Measurements from ENCODE around the gene CAPN3. TPM values are rescaled to one million over a fixed set of nuclear protein-coding genes. Genes with fewer than 3 reads are reported as not detected.

Gene CAPN3
- total and polyA plus RNA-seq, 10 donors: 14.6 to 40.5 (median 17.0) TPM

DNA sequence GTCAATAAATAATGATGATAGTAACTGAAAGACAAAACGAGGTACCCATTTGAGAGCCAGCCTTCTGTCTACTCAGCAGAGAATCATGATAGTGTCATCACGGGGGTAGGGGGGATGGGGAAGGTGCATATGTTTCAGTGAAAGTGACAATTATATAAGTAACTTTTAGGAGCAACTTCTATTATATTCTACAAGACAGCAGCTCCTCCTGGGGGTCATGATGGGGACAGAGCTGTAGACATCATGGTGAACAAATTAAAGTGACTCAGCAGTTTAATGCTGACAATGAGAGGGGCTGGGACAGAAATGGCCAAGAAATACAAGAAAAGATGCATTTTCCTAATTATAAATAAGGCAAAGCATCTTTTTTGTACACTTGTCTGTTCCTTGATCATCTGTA lies 11.8 kb downstream of the CAPN3 start:
- no peak for DNase-seq
- no peaks in the 10 kb centered on the region for H3K27me3 ChIP-seq (replicated peaks in 1 of 7)
- H3K9me3 ChIP-seq: no peaks in the 10 kb centered on the region
- WGBS, 5 donors: 50 to 80% (median 78%) methylated on average over 2 of the region's 2 CpGs
- intact Hi-C loops (cut with DNase I; ENCODE audit: low total_unique reads): no loop called here
- H3K27ac ChIP-seq: no peak overlapping the region
- H3K36me3 ChIP-seq: peaks cover 0 to 11% (median 0%) of the 10 kb centered on the region in 6 donors
- peaks cover 0 to 34% (median 2%) of the 10 kb centered on the region in 6 donors for H3K4me1 ChIP-seq
- H3K4me3 ChIP-seq: no peak overlapping the region
- TF ChIP-seq POLR2AphosphoS5 (IDR thresholded peaks at IDR 0.05) (no peak), POLR2A (IDR thresholded peaks at IDR 0.05) (no peak)
- TF ChIP-seq, protein P1, sequence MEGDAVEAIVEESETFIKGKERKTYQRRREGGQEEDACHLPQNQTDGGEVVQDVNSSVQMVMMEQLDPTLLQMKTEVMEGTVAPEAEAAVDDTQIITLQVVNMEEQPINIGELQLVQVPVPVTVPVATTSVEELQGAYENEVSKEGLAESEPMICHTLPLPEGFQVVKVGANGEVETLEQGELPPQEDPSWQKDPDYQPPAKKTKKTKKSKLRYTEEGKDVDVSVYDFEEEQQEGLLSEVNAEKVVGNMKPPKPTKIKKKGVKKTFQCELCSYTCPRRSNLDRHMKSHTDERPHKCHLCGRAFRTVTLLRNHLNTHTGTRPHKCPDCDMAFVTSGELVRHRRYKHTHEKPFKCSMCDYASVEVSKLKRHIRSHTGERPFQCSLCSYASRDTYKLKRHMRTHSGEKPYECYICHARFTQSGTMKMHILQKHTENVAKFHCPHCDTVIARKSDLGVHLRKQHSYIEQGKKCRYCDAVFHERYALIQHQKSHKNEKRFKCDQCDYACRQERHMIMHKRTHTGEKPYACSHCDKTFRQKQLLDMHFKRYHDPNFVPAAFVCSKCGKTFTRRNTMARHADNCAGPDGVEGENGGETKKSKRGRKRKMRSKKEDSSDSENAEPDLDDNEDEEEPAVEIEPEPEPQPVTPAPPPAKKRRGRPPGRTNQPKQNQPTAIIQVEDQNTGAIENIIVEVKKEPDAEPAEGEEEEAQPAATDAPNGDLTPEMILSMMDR (IDR thresholded peaks at IDR 0.05 in 8 of 11, conservative IDR thresholded peaks at IDR 0.05 in 3 of 11): no peak

- no peak for TF ChIP-seq POLR2A (IDR thresholded peaks at IDR 0.05)
- TF ChIP-seq POLR2AphosphoS5 (IDR thresholded peaks at IDR 0.05): no peak
- TF ChIP-seq, protein P1 (IDR thresholded peaks at IDR 0.05 in 8 of 11, conservative IDR thresholded peaks at IDR 0.05 in 3 of 11): no peak
- intact Hi-C loops (cut with DNase I; ENCODE audit: low total_unique reads): no loop called here
- 53 to 100% (median 75%) methylated on average over 1 of the region's 1 CpG for WGBS, 5 donors
- Histone ChIP-seq H3K9me3 (peaks cover 0 to 14% (median 8%) of the 10 kb centered on the region in 8 donors), H3K4me3 (no peak overlapping the region), H3K27ac (no peak overlapping the region), H3K36me3 (peaks cover 0 to 11% (median 0%) of the 10 kb centered on the region in 6 donors), H3K4me1 (peaks cover 0 to 14% (median 0%) of the 10 kb centered on the region in 6 donors), H3K27me3 (replicated peaks in 1 of 7) (no peaks in the 10 kb centered on the region)
- DNase-seq: no peak
Observed at GRCh38 chr15:42373274-42373673, 14.0 kb downstream of the CAPN3 start.

DNA sequence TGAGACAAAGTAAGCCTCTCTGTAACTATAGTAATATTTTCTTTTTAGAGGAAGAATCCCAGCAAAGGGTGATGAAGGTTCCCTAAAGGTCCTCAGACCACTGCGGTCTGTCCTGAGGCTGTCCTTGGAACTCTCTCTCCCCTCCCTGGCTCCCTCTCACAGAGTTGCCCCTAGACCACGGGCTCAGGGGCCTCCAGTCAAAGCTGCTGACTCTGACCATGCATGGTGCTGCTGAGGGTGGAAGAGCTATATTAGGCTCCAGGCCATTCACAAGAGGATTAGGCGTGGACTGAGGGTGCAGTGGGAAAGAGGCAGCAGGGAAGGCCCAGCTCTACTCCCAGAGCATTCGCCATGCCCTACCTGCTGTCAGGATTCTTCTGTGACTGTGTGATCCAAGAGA lies 14.6 kb downstream of the CAPN3 start:
- H3K27me3 ChIP-seq (replicated peaks in 1 of 7): no peaks in the 10 kb centered on the region

DNA sequence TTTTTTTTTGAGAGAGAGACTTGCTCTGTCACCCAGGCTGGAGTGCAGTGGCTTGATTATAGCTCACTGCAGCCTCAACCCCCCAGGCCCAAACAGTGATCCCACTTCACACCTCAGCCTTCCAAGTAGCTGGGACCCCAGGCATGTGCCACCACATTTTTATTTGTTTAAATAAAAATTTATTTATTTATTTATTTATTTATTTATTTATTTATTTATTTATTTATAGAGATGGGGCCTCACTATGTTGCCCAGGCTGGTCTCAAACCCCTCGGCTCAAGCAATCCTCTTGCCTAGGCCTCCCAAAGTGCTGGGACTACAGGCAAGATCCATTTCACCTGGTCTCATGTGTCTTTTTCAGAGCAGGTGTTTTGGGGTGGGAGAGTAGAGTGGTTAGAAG lies 15.5 kb downstream of the CAPN3 start:
- Histone ChIP-seq H3K36me3 (peaks cover 0 to 11% (median 0%) of the 10 kb centered on the region in 6 donors), H3K9me3 (peaks cover 0 to 21% (median 9%) of the 10 kb centered on the region in 8 donors), H3K27me3 (replicated peaks in 1 of 7) (no peaks in the 10 kb centered on the region), H3K4me1 (peaks cover 0 to 9% (median 0%) of the 10 kb centered on the region in 6 donors), H3K27ac (no peak overlapping the region), H3K4me3 (no peak overlapping the region)
- TF ChIP-seq, protein P1 (IDR thresholded peaks at IDR 0.05 in 8 of 11, conservative IDR thresholded peaks at IDR 0.05 in 3 of 11): no peak
- no peak for TF ChIP-seq POLR2AphosphoS5 (IDR thresholded peaks at IDR 0.05)
- no peak for TF ChIP-seq POLR2A (IDR thresholded peaks at IDR 0.05)
- intact Hi-C loops (cut with DNase I; ENCODE audit: low total_unique reads): no loop called here
- WGBS, 5 donors: 91 to 100% (median 97%) methylated on average over 1 of the region's 1 CpG
- DNase-seq: no peak

More for the DNA sequence above, 14.6 kb downstream of the CAPN3 start:
- peaks cover 0 to 13% (median 0%) of the 10 kb centered on the region in 6 donors for H3K4me1 ChIP-seq
- DNase-seq: no peak
- intact Hi-C loops (cut with DNase I; ENCODE audit: low total_unique reads): no loop called here
- peaks cover 0 to 20% (median 9%) of the 10 kb centered on the region in 8 donors for H3K9me3 ChIP-seq
- no peak for TF ChIP-seq POLR2AphosphoS5 (IDR thresholded peaks at IDR 0.05)
- TF ChIP-seq POLR2A (IDR thresholded peaks at IDR 0.05): no peak
- TF ChIP-seq, protein P1 (IDR thresholded peaks at IDR 0.05 in 8 of 11, conservative IDR thresholded peaks at IDR 0.05 in 3 of 11): no peak
- WGBS, 5 donors: 84 to 97% (median 94%) methylated on average over 4 of the region's 4 CpGs
- peaks cover 0 to 11% (median 0%) of the 10 kb centered on the region in 6 donors for H3K36me3 ChIP-seq
- H3K4me3 ChIP-seq: no peak overlapping the region
- no peak overlapping the region for H3K27ac ChIP-seq
